K562 (cell line): Measurements from ENCODE around the gene C1QTNF7. TPM values are rescaled to one million over a fixed set of nuclear protein-coding genes. Genes with fewer than 3 reads are reported as not detected.

Experiments used
- ATAC-seq: fragments of 200-7000 bp; cut with Tn5 transposase; 3 replicates; pipeline ENCODE4 v1.9.1; 2020; ENCODE audit warnings: moderate library complexity
- BruUV-seq: library from RNA; stranded (reverse); fragments of 400-500 nt; replicated peaks from 2 replicates; lab custom pipeline; 2021; lab: Mats Ljungman, UMichigan
- CTCF ChIA-PET: fragments of 300-600 bp; formaldehyde crosslinking; extraction: SDS; loops from one replicate; lab custom pipeline; 2021; ENCODE audit warnings: low intra/inter-chr PET ratio; lab: Yijun Ruan, JAX
- POLR2A ChIA-PET: fragments of 300-600, 350-650 bp; sonication (Branson Sonifier 250); formaldehyde crosslinking; extraction: SDS; loops from one replicate; lab custom pipeline; 2021; ENCODE audit warnings: antibody characterized with exemption, inconsistent platforms; lab: Yijun Ruan, JAX
- DNase-seq, 4 experiments: peaks; one replicate each; pipeline versions ENCODE4 v3.0.0 to v3.0.0-alpha.2; 2011 to 2018; ENCODE audit warnings: low spot score in 3 of 4, mixed read lengths in 3 of 4; ENCODE audit errors: extremely low read depth in 1 of 4
- FAIRE-seq: peaks from 2 replicates; lab custom pipeline; 2011; peaks lifted over from hg19 to GRCh38; lab: Jason Lieb, UNC
- H2AFZ ChIP-seq: 2 replicates; pipeline ENCODE4 v1.6.0; 2011; ENCODE audit warnings: low read depth, low read length, control low read depth, inconsistent platforms
- H3K27ac ChIP-seq: fragments of 200-600 bp; 3 replicates; pipeline ENCODE4 v1.8.0; 2011; ENCODE audit warnings: low read depth, mild to moderate bottlenecking, control low read depth, inconsistent platforms, low read length, moderate library complexity, mixed read lengths; ENCODE audit errors: extremely low read depth
- H3K27me3 ChIP-seq, 2 experiments: fragments of 300-600 bp in 1 of 2; 2 replicates in 1 of 2; 3 replicates in 1 of 2; pipeline versions ENCODE4 v1.6.0 to v1.8.0; 2011; ENCODE audit warnings: inconsistent platforms in 2 of 2, low read length in 2 of 2, mild to moderate bottlenecking in 1 of 2, mixed read lengths in 1 of 2, moderate library complexity in 1 of 2; ENCODE audit not compliant: control insufficient read depth in 2 of 2, insufficient read depth in 2 of 2
- H3K36me3 ChIP-seq: fragments of 300-600 bp; 3 replicates; pipeline ENCODE4 v1.8.0; 2011; ENCODE audit warnings: mild to moderate bottlenecking, low read length, inconsistent platforms; ENCODE audit not compliant: control insufficient read depth, insufficient read depth
- H3K4me1 ChIP-seq, 2 experiments: fragments of 200-600 bp in 1 of 2; replicated peaks in 1 of 2; 2 replicates in 1 of 2; 3 replicates in 1 of 2; pipeline versions ENCODE4 v1.5.1 to v1.8.0; 2011; ENCODE audit warnings: inconsistent platforms in 2 of 2, low read length in 2 of 2, mild to moderate bottlenecking in 1 of 2, mixed read lengths in 1 of 2, moderate library complexity in 1 of 2; ENCODE audit not compliant: control insufficient read depth in 2 of 2, insufficient read depth in 2 of 2
- H3K4me2 ChIP-seq: 2 replicates; pipeline ENCODE4 v1.6.1; 2011; ENCODE audit warnings: low read length, control low read depth, inconsistent platforms, mixed read lengths; ENCODE audit not compliant: insufficient read depth
- H3K4me3 ChIP-seq: fragments of 200-600 bp; sonication (generic), shearing (Covaris generic); 2 replicates; pipeline ENCODE4 v1.5.1; 2016; ENCODE audit warnings: control low read depth, inconsistent platforms
- H3K79me2 ChIP-seq: fragments of 200-600 bp; 3 replicates; pipeline ENCODE4 v1.8.0; 2011; ENCODE audit warnings: low read length, inconsistent platforms; ENCODE audit not compliant: control insufficient read depth, insufficient read depth
- H3K9ac ChIP-seq, 2 experiments: 2 replicates each; pipeline versions ENCODE4 v1.6.0 to v1.6.1; 2011; ENCODE audit warnings: low read depth in 2 of 2, low read length in 2 of 2, control low read depth in 1 of 2, inconsistent platforms in 1 of 2, mild to moderate bottlenecking in 1 of 2, mixed read lengths in 1 of 2; ENCODE audit not compliant: insufficient read depth in 1 of 2
- H3K9me1 ChIP-seq: one replicate; pipeline ENCODE4 v1.6.0; 2011; ENCODE audit warnings: inconsistent platforms, mild to moderate bottlenecking, low read length, moderate library complexity; ENCODE audit not compliant: control insufficient read depth, insufficient read depth
- H3K9me3 ChIP-seq: replicated peaks from 2 replicates; pipeline ENCODE4 v1.5.1; 2011; ENCODE audit warnings: low read depth, low read length, inconsistent platforms; ENCODE audit not compliant: control insufficient read depth, insufficient read depth
- H4K20me1 ChIP-seq: replicated peaks from 2 replicates; pipeline ENCODE4 v1.6.1; 2011; ENCODE audit warnings: low read length, inconsistent platforms, mixed read lengths; ENCODE audit not compliant: control insufficient read depth, insufficient read depth
- DNMT1 ChIP-seq: fragments of 450-650 bp; IDR thresholded peaks from 2 replicates; pipeline ENCODE4 v1.6.1; 2016; ENCODE audit warnings: antibody characterized with exemption, mild to moderate bottlenecking
- FOXJ2 ChIP-seq: fragments of 200-800 bp; sonication (Bioruptor generic); IDR thresholded peaks from 2 replicates; pipeline ENCODE4 v1.6.1; 2016; ENCODE audit warnings: missing genetic modification characterization, missing compliant biosample characterization
- NR2F6 ChIP-seq: fragments of 450-650 bp; formaldehyde crosslinking; IDR thresholded peaks from 2 replicates; pipeline ENCODE4 v1.4.0; 2020; ENCODE audit warnings: mild to moderate bottlenecking
- PHTF2 ChIP-seq: fragments of 250-450 bp; sonication (Bioruptor Pico); IDR thresholded peaks from 2 replicates; pipeline ENCODE4 v1.5.0; 2021; ENCODE audit warnings: mild to moderate bottlenecking
- RFX1 ChIP-seq: fragments of 450-650 bp; IDR thresholded peaks from 2 replicates; pipeline ENCODE4 v1.6.1; 2016; ENCODE audit warnings: mild to moderate bottlenecking, moderate library complexity
- SAFB ChIP-seq: fragments of 200-400 bp; formaldehyde crosslinking; IDR thresholded peaks from 2 replicates; pipeline ENCODE4 v1.6.1; 2017; ENCODE audit warnings: low read depth, low read length, borderline replicate concordance
- SREBF2 ChIP-seq: sonication (generic); formaldehyde crosslinking; IDR thresholded peaks from 2 replicates; pipeline ENCODE4 v1.4.0; 2020; ENCODE audit warnings: mild to moderate bottlenecking, missing genetic modification reagents
- ZNF668 ChIP-seq: fragments of 250-450 bp; sonication (Bioruptor Pico); IDR thresholded peaks from 2 replicates; pipeline ENCODE4 v1.8.0; 2022; ENCODE audit warnings: mild to moderate bottlenecking, inconsistent platforms
- in situ Hi-C: fragments of 300-500 bp; cut with MboI; formaldehyde crosslinking; loops from 4 replicates; pipeline ENCODE4 v1.15.0; 2018; ENCODE audit warnings: inconsistent platforms, mixed read lengths
- intact Hi-C: fragments of 100-400 bp; cut with micrococcal nuclease; formaldehyde crosslinking; loops from 2 replicates; pipeline ENCODE4 v1.14.2; 2022
- polyA plus RNA-seq, 8 experiments: library from polyadenylated mRNA; depleted of rRNA in 4 of 8; stranded (reverse) in 5 of 8; unstranded in 3 of 8; fragments of >200 nt; fragmentation: Nextera tagmentation in 2 of 8; fragmentation: Illumina TruSeq in 1 of 8; extraction: Ambion mirVana in 2 of 8; extraction: Trizol in 1 of 8; gene quantifications; 2 replicates each; pipeline versions ENCODE4 v1.2.1 to v1.2.3, GENCODE V29; 2011 to 2014; ENCODE audit warnings: inconsistent platforms in 1 of 8, missing spikeins in 1 of 8
- total RNA-seq, 7 experiments: library from RNA; depleted of rRNA in 6 of 7; stranded (reverse); fragments of >200 nt in 6 of 7; fragmentation: Illumina TruSeq in 2 of 7; extraction: Trizol in 2 of 7; gene quantifications; 2 replicates each; pipeline versions ENCODE4 v1.2.1 to v1.2.3, GENCODE V29; 2011 to 2021; ENCODE audit warnings: low replicate concordance in 1 of 7
- TF ChIP-seq, protein P1 (sequence below): sonication (generic); formaldehyde crosslinking; IDR thresholded peaks from 2 replicates; pipeline ENCODE4 v1.8.0; 2022; ENCODE audit warnings: mild to moderate bottlenecking, missing genetic modification reagents, borderline replicate concordance
- TF ChIP-seq, protein P2 (sequence below), 2 experiments: fragments of 450-650 bp; IDR thresholded peaks; 2 replicates each; pipeline ENCODE4 v1.6.1; 2016
- TF ChIP-seq, protein P3 (sequence below): fragments of 250-450 bp; sonication (Bioruptor Pico); IDR thresholded peaks from 2 replicates; pipeline ENCODE4 v1.8.0; 2022; ENCODE audit warnings: moderate library complexity, mild to moderate bottlenecking, inconsistent platforms

Gene C1QTNF7
- total and polyA plus RNA-seq, 9 of the 15 experiments (the other 6 are each of a cell fraction or from before 2014, with no cell fraction given), result not detected

DNA sequence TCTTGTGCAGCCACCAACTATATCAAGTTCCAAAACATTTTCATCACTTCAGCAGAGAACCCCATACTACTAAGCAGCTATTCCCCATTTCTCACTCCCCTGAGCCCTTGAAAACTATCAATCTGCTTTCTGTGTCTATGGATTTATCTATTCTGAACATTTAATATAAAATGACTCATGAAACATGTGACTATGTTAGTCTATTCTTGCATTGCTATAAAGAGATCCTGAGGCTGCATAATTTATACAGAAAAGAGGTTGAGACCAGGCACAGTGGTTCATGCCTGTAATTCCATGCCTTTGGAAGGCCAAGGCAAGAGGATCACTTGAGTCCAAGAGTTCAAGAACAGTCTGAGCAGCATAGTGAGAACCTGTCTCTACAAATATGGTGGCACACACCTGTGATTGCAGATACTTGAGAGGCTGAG is 10.6 kb upstream of the C1QTNF7 start:
- FAIRE-seq (no peak), ATAC-seq (no peak), DNase-seq (no peak)
- H3K9me3 ChIP-seq, result no peaks in the 10 kb centered on the region
- H4K20me1 ChIP-seq, result no peaks in the 10 kb centered on the region
- CTCF ChIA-PET, result no interaction called here
- H3K4me2 ChIP-seq, result no peak overlapping the region
- intact Hi-C loops, result no loop called here
- no peak overlapping the region for H3K9ac ChIP-seq
- no peaks in the 10 kb centered on the region for H3K27me3 ChIP-seq
- no peaks in the 10 kb centered on the region for H3K79me2 ChIP-seq
- no TSS peak for BruUV-seq
- no peak overlapping the region for H3K27ac ChIP-seq
- H3K36me3 ChIP-seq, result no peaks in the 10 kb centered on the region
- in situ Hi-C loops, result no loop called here
- POLR2A ChIA-PET, result no interaction called here
- no peak overlapping the region for H3K4me3 ChIP-seq
- no peaks in the 10 kb centered on the region for H3K9me1 ChIP-seq
- no peaks in the 10 kb centered on the region for H3K4me1 ChIP-seq
- H2AFZ ChIP-seq, result no peak overlapping the region
- TF ChIP-seq DNMT1 (no peak), PHTF2 (CRISPR knock-in tag) (no peak), SAFB (no peak), ZNF668 (CRISPR knock-in tag) (no peak), NR2F6 (CRISPR knock-in tag) (no peak), FOXJ2 (tag) (no peak), SREBF2 (CRISPR knock-in tag) (no peak), RFX1 (no peak)
- TF ChIP-seq, protein P1, sequence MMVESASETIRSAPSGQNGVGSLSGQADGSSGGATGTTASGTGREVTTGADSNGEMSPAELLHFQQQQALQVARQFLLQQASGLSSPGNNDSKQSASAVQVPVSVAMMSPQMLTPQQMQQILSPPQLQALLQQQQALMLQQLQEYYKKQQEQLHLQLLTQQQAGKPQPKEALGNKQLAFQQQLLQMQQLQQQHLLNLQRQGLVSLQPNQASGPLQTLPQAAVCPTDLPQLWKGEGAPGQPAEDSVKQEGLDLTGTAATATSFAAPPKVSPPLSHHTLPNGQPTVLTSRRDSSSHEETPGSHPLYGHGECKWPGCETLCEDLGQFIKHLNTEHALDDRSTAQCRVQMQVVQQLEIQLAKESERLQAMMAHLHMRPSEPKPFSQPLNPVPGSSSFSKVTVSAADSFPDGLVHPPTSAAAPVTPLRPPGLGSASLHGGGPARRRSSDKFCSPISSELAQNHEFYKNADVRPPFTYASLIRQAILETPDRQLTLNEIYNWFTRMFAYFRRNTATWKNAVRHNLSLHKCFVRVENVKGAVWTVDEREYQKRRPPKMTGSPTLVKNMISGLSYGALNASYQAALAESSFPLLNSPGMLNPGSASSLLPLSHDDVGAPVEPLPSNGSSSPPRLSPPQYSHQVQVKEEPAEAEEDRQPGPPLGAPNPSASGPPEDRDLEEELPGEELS, result no peak
- TF ChIP-seq, protein P2, sequence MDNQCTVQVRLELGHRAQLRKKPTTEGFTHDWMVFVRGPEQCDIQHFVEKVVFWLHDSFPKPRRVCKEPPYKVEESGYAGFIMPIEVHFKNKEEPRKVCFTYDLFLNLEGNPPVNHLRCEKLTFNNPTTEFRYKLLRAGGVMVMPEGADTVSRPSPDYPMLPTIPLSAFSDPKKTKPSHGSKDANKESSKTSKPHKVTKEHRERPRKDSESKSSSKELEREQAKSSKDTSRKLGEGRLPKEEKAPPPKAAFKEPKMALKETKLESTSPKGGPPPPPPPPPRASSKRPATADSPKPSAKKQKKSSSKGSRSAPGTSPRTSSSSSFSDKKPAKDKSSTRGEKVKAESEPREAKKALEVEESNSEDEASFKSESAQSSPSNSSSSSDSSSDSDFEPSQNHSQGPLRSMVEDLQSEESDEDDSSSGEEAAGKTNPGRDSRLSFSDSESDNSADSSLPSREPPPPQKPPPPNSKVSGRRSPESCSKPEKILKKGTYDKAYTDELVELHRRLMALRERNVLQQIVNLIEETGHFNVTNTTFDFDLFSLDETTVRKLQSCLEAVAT (IDR thresholded peaks at IDR 0.05), result no peak
- TF ChIP-seq, protein P3, sequence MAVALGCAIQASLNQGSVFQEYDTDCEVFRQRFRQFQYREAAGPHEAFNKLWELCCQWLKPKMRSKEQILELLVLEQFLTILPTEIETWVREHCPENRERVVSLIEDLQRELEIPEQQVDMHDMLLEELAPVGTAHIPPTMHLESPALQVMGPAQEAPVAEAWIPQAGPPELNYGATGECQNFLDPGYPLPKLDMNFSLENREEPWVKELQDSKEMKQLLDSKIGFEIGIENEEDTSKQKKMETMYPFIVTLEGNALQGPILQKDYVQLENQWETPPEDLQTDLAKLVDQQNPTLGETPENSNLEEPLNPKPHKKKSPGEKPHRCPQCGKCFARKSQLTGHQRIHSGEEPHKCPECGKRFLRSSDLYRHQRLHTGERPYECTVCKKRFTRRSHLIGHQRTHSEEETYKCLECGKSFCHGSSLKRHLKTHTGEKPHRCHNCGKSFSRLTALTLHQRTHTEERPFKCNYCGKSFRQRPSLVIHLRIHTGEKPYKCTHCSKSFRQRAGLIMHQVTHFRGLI (CRISPR knock-in tag), result no peak
